Inferior parietal cortex (tissue), 1 donor: ENCODE measurements around the gene ZIC4.

Experiments used
- DNase-seq: peaks from one replicate; pipeline ENCODE4 v3.0.0-alpha.2; 2016; ENCODE audit errors: extremely low spot score

ZIC4 gene

GRCh38 chr3:147406028-147406931 lies at the start of gene ZIC4:
TSS of gene ZIC4 (minus strand) at chr3:147406543. CDS start at chr3:147402797, 3,746 bp downstream.
- no peak for DNase-seq

- no peak for DNase-seq
Measured at GRCh38 chr3:147449669-147450068, 43.3 kb upstream of the ZIC4 start.

- no peak for DNase-seq
Measured at GRCh38 chr3:147447224-147447623, 40.9 kb upstream of the ZIC4 start.

GRCh38 chr3:147431751-147432150 lies 25.4 kb upstream of the ZIC4 start:
- DNase-seq, result no peak

- DNase-seq, result no peak
Measured at GRCh38 chr3:147428754-147429153, 22.4 kb upstream of the ZIC4 start.

- no peak for DNase-seq
Measured at GRCh38 chr3:147428326-147428725, 22.0 kb upstream of the ZIC4 start.

GRCh38 chr3:147427746-147428145 lies 21.4 kb upstream of the ZIC4 start:
- DNase-seq, result no peak

- no peak for DNase-seq
Measured at GRCh38 chr3:147426931-147427330, 20.6 kb upstream of the ZIC4 start.

- DNase-seq, result no peak
Measured at GRCh38 chr3:147425388-147425850, 19.1 kb upstream of the ZIC4 start.

- no peak for DNase-seq
Measured at GRCh38 chr3:147424581-147425387, 18.4 kb upstream of the ZIC4 start.

- DNase-seq, result no peak
Measured at GRCh38 chr3:147423798-147424580, 17.6 kb upstream of the ZIC4 start.

- no peak for DNase-seq
Measured at GRCh38 chr3:147423537-147423797, 17.1 kb upstream of the ZIC4 start.

- DNase-seq, result no peak
Measured at GRCh38 chr3:147422601-147423536, 16.5 kb upstream of the ZIC4 start.

GRCh38 chr3:147422196-147422595 lies 15.9 kb upstream of the ZIC4 start:
- no peak for DNase-seq

- no peak for DNase-seq
Measured at GRCh38 chr3:147421184-147421912, 15.0 kb upstream of the ZIC4 start.

GRCh38 chr3:147420353-147421183 lies 14.2 kb upstream of the ZIC4 start:
- DNase-seq, result no peak

GRCh38 chr3:147419781-147420224 lies 13.5 kb upstream of the ZIC4 start:
- no peak for DNase-seq

GRCh38 chr3:147418808-147419701 lies 12.7 kb upstream of the ZIC4 start:
- peak; percentile 47 for DNase-seq
